Keratinocyte (primary cell): ENCODE measurements around the gene HSD17B14.

Source experiments
- CTCF ChIP-seq, 3 experiments: IDR thresholded peaks in 1 of 3; conservative IDR thresholded peaks in 1 of 3; optimal IDR thresholded peaks in 1 of 3; 2 replicates in 2 of 3; 3 replicates in 1 of 3; pipeline versions ENCODE3 to v1.5.1; 2011; ENCODE audit warnings: low read length in 3 of 3, mild to moderate bottlenecking in 3 of 3, moderate library complexity in 2 of 3, control low read depth in 1 of 3, inconsistent platforms in 1 of 3; ENCODE audit not compliant: insufficient read depth in 2 of 3; ENCODE audit errors: extremely low read depth in 1 of 3
- EZH2 ChIP-seq: IDR thresholded peaks from one replicate; pipeline ENCODE4 v1.6.1; 2012; ENCODE audit warnings: inconsistent platforms, mild to moderate bottlenecking, low read length, moderate library complexity

- TF ChIP-seq CTCF (optimal IDR thresholded peaks at IDR 0.05 in 1 of 3, IDR thresholded peaks at IDR 0.05 in 1 of 3, conservative IDR thresholded peaks at IDR 0.05 in 1 of 3; ENCODE audit: extremely low read depth in 1 of 3, insufficient read depth in 2 of 3, low read length in 3 of 3) (no peak), EZH2 (no peak)
These were observed 30.9 kb upstream of the HSD17B14 start for GRCh38 chr19:48867123-48867745.
